IMR-90 (cell line): ENCODE data around the gene MMP24. TPM values are rescaled to one million over a fixed set of nuclear protein-coding genes. Genes with fewer than 3 reads are reported as not detected.

Source experiments
- ATAC-seq: fragments of 200-7000 bp; cut with Tn5 transposase; 2 replicates; pipeline ENCODE4 v1.9.1; 2020; ENCODE audit warnings: low read depth, mild to moderate bottlenecking, moderate library complexity
- BruUV-seq: library from RNA; stranded (reverse); fragments of 400-500 nt; replicated peaks from 2 replicates; lab custom pipeline; 2021; lab: Mats Ljungman, UMichigan
- CTCF ChIA-PET: fragments of 300-600 bp; formaldehyde crosslinking; extraction: SDS; loops from one replicate; lab custom pipeline; 2021; ENCODE audit warnings: antibody characterized with exemption; lab: Yijun Ruan, JAX
- POLR2A ChIA-PET: fragments of 300-600 bp; sonication (Branson Sonifier 250); formaldehyde crosslinking; loops from one replicate; lab custom pipeline; 2022; ENCODE audit warnings: antibody characterized with exemption; ENCODE audit not compliant: unreplicated experiment; lab: Charles Lee
- DNase-seq: peaks from one replicate; pipeline ENCODE4 v3.0.0; 2013
- H2AFZ ChIP-seq: replicated peaks from 2 replicates; pipeline ENCODE3; 2013; ENCODE audit warnings: low read length, mild to moderate bottlenecking; ENCODE audit not compliant: poor library complexity
- H2AK5ac ChIP-seq: 2 replicates; pipeline ENCODE4 v1.6.1; 2013; ENCODE audit warnings: low read depth, low read length, inconsistent platforms
- H2AK9ac ChIP-seq: replicated peaks from 2 replicates; pipeline ENCODE3; 2013; ENCODE audit warnings: mild to moderate bottlenecking, low read depth, low read length, moderate library complexity; ENCODE audit not compliant: poor library complexity
- H2BK120ac ChIP-seq: 2 replicates; pipeline ENCODE4 v1.6.1; 2013; ENCODE audit warnings: low read depth, low read length, inconsistent platforms
- H2BK15ac ChIP-seq: 3 replicates; pipeline ENCODE4 v1.6.1; 2013; ENCODE audit warnings: low read depth, low read length, inconsistent platforms
- H2BK20ac ChIP-seq: 2 replicates; pipeline ENCODE4 v1.6.1; 2013; ENCODE audit warnings: low read depth, mild to moderate bottlenecking, inconsistent platforms, low read length, moderate library complexity
- H2BK5ac ChIP-seq: 2 replicates; pipeline ENCODE4 v1.6.1; 2013; ENCODE audit warnings: mild to moderate bottlenecking, low read depth, low read length, inconsistent platforms; ENCODE audit not compliant: poor library complexity, severe bottlenecking
- H3K14ac ChIP-seq: replicated peaks from 2 replicates; pipeline ENCODE4 v1.6.1; 2013; ENCODE audit warnings: low read depth, low read length, inconsistent platforms
- H3K18ac ChIP-seq: 2 replicates; pipeline ENCODE4 v1.6.1; 2013; ENCODE audit warnings: low read depth, low read length, control low read depth
- H3K23ac ChIP-seq: 2 replicates; pipeline ENCODE4 v1.6.1; 2013; ENCODE audit warnings: low read depth, low read length, inconsistent platforms
- H3K27ac ChIP-seq: 2 replicates; pipeline ENCODE4 v1.5.1; 2013; ENCODE audit warnings: mild to moderate bottlenecking, control low read depth, low read length; ENCODE audit not compliant: insufficient read depth
- H3K27me3 ChIP-seq: 2 replicates; pipeline ENCODE4 v1.6.1; 2013; ENCODE audit warnings: low read length; ENCODE audit not compliant: control insufficient read depth, insufficient read depth
- H3K36me3 ChIP-seq: 2 replicates; pipeline ENCODE4 v1.6.1; 2013; ENCODE audit warnings: low read length, mixed read lengths; ENCODE audit not compliant: control insufficient read depth, insufficient read depth
- H3K4ac ChIP-seq: 2 replicates; pipeline ENCODE4 v1.6.1; 2013; ENCODE audit warnings: low read depth, low read length, inconsistent platforms
- H3K4me1 ChIP-seq: 2 replicates; pipeline ENCODE4 v1.6.1; 2013; ENCODE audit warnings: low read length, mixed read lengths; ENCODE audit not compliant: control insufficient read depth, insufficient read depth
- H3K4me2 ChIP-seq: 2 replicates; pipeline ENCODE4 v1.6.1; 2013; ENCODE audit warnings: low read depth, mild to moderate bottlenecking, control low read depth, low read length, moderate library complexity
- H3K4me3 ChIP-seq: 2 replicates; pipeline ENCODE4 v1.5.1; 2013; ENCODE audit warnings: low read depth, mild to moderate bottlenecking, control low read depth, low read length, moderate library complexity; ENCODE audit not compliant: insufficient read depth
- H3K56ac ChIP-seq: 2 replicates; pipeline ENCODE4 v1.6.1; 2013; ENCODE audit warnings: low read length, inconsistent platforms; ENCODE audit not compliant: insufficient read depth; ENCODE audit errors: extremely low read depth
- H3K79me1 ChIP-seq, 2 experiments: 2 replicates each; pipeline ENCODE4 v1.6.1; 2013; ENCODE audit warnings: low read length in 2 of 2, inconsistent platforms in 1 of 2, low read depth in 1 of 2
- H3K9ac ChIP-seq: 2 replicates; pipeline ENCODE4 v1.6.1; 2013; ENCODE audit warnings: low read depth, low read length, control low read depth
- H3K9me1 ChIP-seq: 2 replicates; pipeline ENCODE4 v1.6.1; 2013; ENCODE audit warnings: low read length, inconsistent platforms; ENCODE audit not compliant: insufficient read depth
- H3K9me3 ChIP-seq: 2 replicates; pipeline ENCODE4 v1.6.1; 2013; ENCODE audit warnings: low read length; ENCODE audit not compliant: control insufficient read depth, insufficient read depth
- H4K20me1 ChIP-seq: 2 replicates; pipeline ENCODE4 v1.6.1; 2013; ENCODE audit warnings: low read length, inconsistent platforms; ENCODE audit not compliant: insufficient read depth
- H4K5ac ChIP-seq: 2 replicates; pipeline ENCODE4 v1.6.1; 2013; ENCODE audit warnings: mild to moderate bottlenecking, low read depth, low read length, control low read depth
- H4K8ac ChIP-seq, 2 experiments: 2 replicates each; pipeline ENCODE4 v1.6.1; 2013; ENCODE audit warnings: low read depth in 2 of 2, low read length in 2 of 2, control low read depth in 1 of 2, inconsistent platforms in 1 of 2
- H4K91ac ChIP-seq: 2 replicates; pipeline ENCODE4 v1.6.1; 2013; ENCODE audit warnings: low read depth, low read length, inconsistent platforms; ENCODE audit not compliant: insufficient read depth
- BHLHE40 ChIP-seq: fragments of 150-350 bp; IDR thresholded peaks from 2 replicates; pipeline ENCODE4 v1.6.1; 2016; ENCODE audit warnings: mild to moderate bottlenecking, low read depth, low read length
- CEBPB ChIP-seq: IDR thresholded peaks from 2 replicates; pipeline ENCODE4 v1.6.1; 2012; ENCODE audit warnings: low read depth, low read length, improper control_type of control experiment
- CTCF ChIP-seq: conservative IDR thresholded peaks from 2 replicates; pipeline ENCODE4 v1.5.1; 2012; ENCODE audit warnings: mild to moderate bottlenecking, low read depth, low read length, improper control_type of control experiment
- FOS ChIP-seq: fragments of 150-350 bp; IDR thresholded peaks from 2 replicates; pipeline ENCODE4 v1.6.1; 2016; ENCODE audit warnings: low read depth, low read length
- MAZ ChIP-seq: IDR thresholded peaks from 2 replicates; pipeline ENCODE4 v1.6.1; 2012; ENCODE audit warnings: low read depth, mild to moderate bottlenecking, low read length, improper control_type of control experiment, moderate library complexity, borderline replicate concordance
- MXI1 ChIP-seq: IDR thresholded peaks from 2 replicates; pipeline ENCODE4 v1.6.1; 2012; ENCODE audit warnings: low read depth, mild to moderate bottlenecking, low read length, moderate library complexity, borderline replicate concordance
- RAD21 ChIP-seq: IDR thresholded peaks from 2 replicates; pipeline ENCODE4 v1.6.1; 2012; ENCODE audit warnings: low read length, improper control_type of control experiment
- RCOR1 ChIP-seq: IDR thresholded peaks from 2 replicates; pipeline ENCODE4 v1.6.1; 2012; ENCODE audit warnings: mild to moderate bottlenecking, low read length, improper control_type of control experiment; ENCODE audit not compliant: insufficient replicate concordance
- RFX5 ChIP-seq: IDR thresholded peaks from 2 replicates; pipeline ENCODE4 v1.8.0; 2012; ENCODE audit warnings: low read depth, mild to moderate bottlenecking, low read length, moderate library complexity
- USF2 ChIP-seq: fragments of 150-350 bp; IDR thresholded peaks from 2 replicates; pipeline ENCODE4 v1.6.1; 2017; ENCODE audit warnings: mild to moderate bottlenecking, antibody characterized with exemption, low read length, low read depth
- WGBS, 2 experiments: methylation state at CpG; one replicate each; pipeline versions ENCODE4 v1.1.5 to v1.1.7; 2013; ENCODE audit warnings: missing lambda C conversion rate in 2 of 2; ENCODE audit not compliant: insufficient read length in 1 of 2; ENCODE audit errors: extremely low coverage in 2 of 2; 5-methylcytosine and 5-hydroxymethylcytosine counted together
- dilution Hi-C: fragments of 300-500 bp; cut with HindIII; formaldehyde crosslinking; loops from one replicate; pipeline ENCODE4 v1.14.3; 2018; ENCODE audit warnings: low sequenced_read_pairs; ENCODE audit not compliant: unreplicated experiment
- in situ Hi-C: fragments of 300-500 bp; cut with MboI; formaldehyde crosslinking; loops from 3 replicates; pipeline ENCODE4 v1.14.3; 2019; ENCODE audit warnings: low sequenced_read_pairs, inconsistent platforms, mixed read lengths
- intact Hi-C: fragments of 100-400 bp; cut with micrococcal nuclease; formaldehyde crosslinking; loops from 2 replicates; pipeline ENCODE4 v1.10.0; 2022
- polyA plus RNA-seq, 3 experiments: library from polyadenylated mRNA; depleted of rRNA; stranded (reverse); fragments of >200 nt; gene quantifications; 2 replicates each; pipeline ENCODE4 v1.2.3, GENCODE V29; 2012; ENCODE audit warnings: low replicate concordance in 1 of 3
- total RNA-seq: library from RNA; depleted of rRNA; stranded (reverse); fragments of >200 nt; gene quantifications from 2 replicates; pipeline ENCODE4 v1.2.3, GENCODE V29; 2012

MMP24 gene
- total and polyA plus RNA-seq, 2 of the 4 experiments (the other 2 are of a cell fraction) = 0.36 to 0.79 TPM

- ChIA-PET CTCF (interaction anchor here (0.6 kb wide), 1 partner anchor 142 kb away, joined by 3 read pairs; no protein-coding TSS in a partner anchor), POLR2A (no interaction called here)
- Histone ChIP-seq H3K18ac (no peak overlapping the region), H3K27ac (no peak overlapping the region), H2BK15ac (no peak overlapping the region), H3K4me3 (no peak overlapping the region), H4K20me1 (no peaks in the 10 kb centered on the region), H2BK120ac (no peak overlapping the region), H2BK20ac (no peak overlapping the region), H3K9me1 (no peaks in the 10 kb centered on the region), H2AK5ac (no peak overlapping the region), H3K9ac (no peak overlapping the region), H2AK9ac (no peak overlapping the region), H3K23ac (no peak overlapping the region), H3K56ac (no peak overlapping the region), H3K36me3 (0 out of 2 replicates have a peak, but pooled peaks cover 2% of the 10 kb centered on the region), H3K4me1 (no peaks in the 10 kb centered on the region), H3K79me1 (no peaks in the 10 kb centered on the region), H4K8ac (no peak overlapping the region), H3K14ac (no peak overlapping the region), H2AFZ (no peak overlapping the region), H3K27me3 (peaks cover 2% of the 10 kb centered on the region; the same call in 1 of the 2 replicates), H4K5ac (no peak overlapping the region), H3K4me2 (no peak overlapping the region), H4K91ac (no peak overlapping the region), H3K4ac (no peak overlapping the region), H3K9me3 (peaks cover 3% of the 10 kb centered on the region), H2BK5ac (no peak overlapping the region)
- in situ Hi-C loops = no loop called here
- BruUV-seq = no TSS peak
- intact Hi-C loops = no loop called here
- no peak for TF ChIP-seq CEBPB
- TF ChIP-seq BHLHE40 = no peak
- TF ChIP-seq RAD21 = no peak
- no peak for TF ChIP-seq MXI1
- TF ChIP-seq FOS = no peak
- TF ChIP-seq RCOR1 = no peak
- TF ChIP-seq RFX5 = no peak
- no peak for TF ChIP-seq USF2
- TF ChIP-seq CTCF = no peak
- no peak for TF ChIP-seq MAZ
- dilution Hi-C loops = no loop called here
- WGBS, 2 experiments = 85% methylated on average over 2 of the region's 4 CpGs; no CpG with 5 or more reads in 1 of the 2 experiments
- ATAC-seq (no peak), DNase-seq (no peak)
Measured at GRCh38 chr20:35238170-35238569, 11.7 kb downstream of the MMP24 start.
